Sigmoid colon (tissue), 4 donors: ENCODE measurements around the gene RABGAP1L.

Experiments
- CTCF ChIP-seq, 4 experiments: fragments of 450-650 bp in 3 of 4; fragments of 200-600 bp in 1 of 4; IDR thresholded peaks; one replicate each; pipeline ENCODE4 v1.5.1; 2016 to 2019; ENCODE audit warnings: antibody characterized with exemption in 4 of 4, mild to moderate bottlenecking in 3 of 4, moderate library complexity in 2 of 4
- EP300 ChIP-seq, 4 donors: sonication (generic); formaldehyde crosslinking; IDR thresholded peaks; one replicate each; pipeline ENCODE4 v1.6.1; 2017; ENCODE audit warnings: antibody characterized with exemption in 4 of 4
- POLR2A ChIP-seq, 2 donors: fragments of 450-650 bp; IDR thresholded peaks; one replicate each; pipeline ENCODE4 v1.6.1; 2016; ENCODE audit warnings: antibody characterized with exemption in 2 of 2, mild to moderate bottlenecking in 2 of 2, moderate library complexity in 2 of 2
- POLR2AphosphoS5 ChIP-seq, 4 donors: sonication (generic); formaldehyde crosslinking; IDR thresholded peaks; one replicate each; pipeline ENCODE4 v1.6.1; 2017; ENCODE audit warnings: antibody characterized with exemption in 4 of 4

- TF ChIP-seq CTCF (IDR thresholded peaks at IDR 0.05) (no peak), EP300 (IDR thresholded peaks at IDR 0.05) (no peak), POLR2AphosphoS5 (IDR thresholded peaks at IDR 0.05) (no peak), POLR2A (IDR thresholded peaks at IDR 0.05) (no peak)
Observed at GRCh38 chr1:174308604-174309003, 149.3 kb downstream of the RABGAP1L start.
